ENCODE results near the gene DPP4. TPM values are rescaled to one million over a fixed set of nuclear protein-coding genes. Genes with fewer than 3 reads are reported as not detected.

Gene DPP4
- total RNA-seq, 1 experiment from 2014 or later = 0.80 TPM

GRCh38 chr2:162028511-162028910, 45.5 kb downstream of the DPP4 start:
- CTCF ChIA-PET = interaction anchor here (0.6 kb wide), 1 partner anchor 337 kb away, joined by 3 read pairs; no protein-coding TSS in a partner anchor
- intact Hi-C loops (cut with micrococcal nuclease; ENCODE audit: unreplicated experiment) = loop anchor here (5.0 kb wide), 1 partner anchor 1941 kb away; no protein-coding TSS in a partner anchor

GRCh38 chr2:162025121-162025911, 48.7 kb downstream of the DPP4 start:
- Histone ChIP-seq H3K4me3 (ENCODE audit: low read depth, low read length, poor library complexity, severe bottlenecking) (no peak overlapping the region), H3K36me3 (ENCODE audit: insufficient read depth, low read length, poor library complexity, severe bottlenecking) (no peaks in the 10 kb centered on the region), H3K27ac (ENCODE audit: low read depth, low read length, poor library complexity, severe bottlenecking) (no peak overlapping the region), H3K9me3 (ENCODE audit: low read depth, low read length, poor library complexity, severe bottlenecking) (no peaks in the 10 kb centered on the region), H3K4me1 (ENCODE audit: insufficient read depth, low read length, poor library complexity, severe bottlenecking) (no peaks in the 10 kb centered on the region), H3K27me3 (replicated peaks; ENCODE audit: insufficient read depth, low read depth, low read length, poor library complexity) (no peaks in the 10 kb centered on the region)
- intact Hi-C loops (cut with micrococcal nuclease; ENCODE audit: unreplicated experiment) = loop anchor here (5.0 kb wide), 1 partner anchor 1938 kb away; no protein-coding TSS in a partner anchor
- no peak for DNase-seq (ENCODE audit: low spot score)
- ChIA-PET CTCF (no interaction called here), POLR2A (ENCODE audit: low non-redundant PET) (no interaction called here)
- BruUV-seq (replicated peaks) = no TSS peak
- no peak for TF ChIP-seq CTCF (conservative IDR thresholded peaks at IDR 0.05; ENCODE audit: low read depth, low read length)
- TF ChIP-seq EZH2 (IDR thresholded peaks at IDR 0.05; ENCODE audit: borderline replicate concordance, low read depth, low read length, poor library complexity, severe bottlenecking) = no peak

More at GRCh38 chr2:162028511-162028910, 45.5 kb downstream of the DPP4 start:
- DNase-seq (ENCODE audit: low spot score) = no peak
- TF ChIP-seq EZH2 (IDR thresholded peaks at IDR 0.05; ENCODE audit: borderline replicate concordance, low read depth, low read length, poor library complexity, severe bottlenecking) = no peak
- TF ChIP-seq CTCF (conservative IDR thresholded peaks at IDR 0.05; ENCODE audit: low read depth, low read length) = no peak
- POLR2A ChIA-PET (ENCODE audit: low non-redundant PET) = no interaction called here
- no peak overlapping the region for H3K4me3 ChIP-seq (ENCODE audit: low read depth, low read length, poor library complexity, severe bottlenecking)
- H3K36me3 ChIP-seq (ENCODE audit: insufficient read depth, low read length, poor library complexity, severe bottlenecking) = no peaks in the 10 kb centered on the region
- no peaks in the 10 kb centered on the region for H3K27me3 ChIP-seq (replicated peaks; ENCODE audit: insufficient read depth, low read depth, low read length, poor library complexity)
- H3K27ac ChIP-seq (ENCODE audit: low read depth, low read length, poor library complexity, severe bottlenecking) = no peak overlapping the region
- H3K4me1 ChIP-seq (ENCODE audit: insufficient read depth, low read length, poor library complexity, severe bottlenecking) = no peaks in the 10 kb centered on the region
- BruUV-seq (replicated peaks) = no TSS peak
- no peaks in the 10 kb centered on the region for H3K9me3 ChIP-seq (ENCODE audit: low read depth, low read length, poor library complexity, severe bottlenecking)

GRCh38 chr2:162022290-162022945, 51.6 kb downstream of the DPP4 start:
- no peaks in the 10 kb centered on the region for H3K36me3 ChIP-seq (ENCODE audit: insufficient read depth, low read length, poor library complexity, severe bottlenecking)
- no TSS peak for BruUV-seq (replicated peaks)
- H3K9me3 ChIP-seq (ENCODE audit: low read depth, low read length, poor library complexity, severe bottlenecking) = no peaks in the 10 kb centered on the region
- no peaks in the 10 kb centered on the region for H3K27me3 ChIP-seq (replicated peaks; ENCODE audit: insufficient read depth, low read depth, low read length, poor library complexity)
- ChIA-PET POLR2A (ENCODE audit: low non-redundant PET) (no interaction called here), CTCF (no interaction called here)
- DNase-seq (ENCODE audit: low spot score) = no peak
- no peak overlapping the region for H3K27ac ChIP-seq (ENCODE audit: low read depth, low read length, poor library complexity, severe bottlenecking)
- H3K4me3 ChIP-seq (ENCODE audit: low read depth, low read length, poor library complexity, severe bottlenecking) = no peak overlapping the region
- TF ChIP-seq EZH2 (IDR thresholded peaks at IDR 0.05; ENCODE audit: borderline replicate concordance, low read depth, low read length, poor library complexity, severe bottlenecking) (no peak), CTCF (conservative IDR thresholded peaks at IDR 0.05; ENCODE audit: low read depth, low read length) (no peak)
- no peaks in the 10 kb centered on the region for H3K4me1 ChIP-seq (ENCODE audit: insufficient read depth, low read length, poor library complexity, severe bottlenecking)
- intact Hi-C loops (cut with micrococcal nuclease; ENCODE audit: unreplicated experiment) = no loop called here

All from A673 (cell line).